Lung microvascular endothelial cell (primary cell): ENCODE results near the gene HELZ. TPM values are rescaled to one million over a fixed set of nuclear protein-coding genes. Genes with fewer than 3 reads are reported as not detected.
"Not testable (repeated sequence)": the region's sequence is repeated elsewhere in the genome, so short reads cannot be mapped to it uniquely, and the experiment has no call there.

ENCODE experiments used
- DNase-seq, 2 donors: peaks; one replicate each; pipeline versions ENCODE4 v3.0.0 to v3.0.0-alpha.2; 2010; ENCODE audit warnings: low read depth in 2 of 2
- total RNA-seq: library from RNA; depleted of rRNA; stranded (reverse); fragments of >200 nt; gene quantifications from 2 replicates; pipeline ENCODE4 v1.2.1, GENCODE V29; 2014

HELZ gene
- 17.7 and 32.1 TPM in 2 replicates for total RNA-seq

GRCh38 chr17:67245073-67245693, at the start of gene HELZ:
TSS of gene HELZ (minus strand) at chr17:67245196. CDS start at chr17:67218804, 26,392 bp downstream.
- DNase-seq, result peak; percentile 86 to 87

- peak; percentile 63 to 73 for DNase-seq
Measured at GRCh38 chr17:67293251-67294203, 48.5 kb upstream of the HELZ start.

GRCh38 chr17:67290711-67291291, 45.8 kb upstream of the HELZ start:
- DNase-seq, result no peak

GRCh38 chr17:67290244-67290643, 45.2 kb upstream of the HELZ start:
- DNase-seq, result no peak

GRCh38 chr17:67289181-67289876, 44.3 kb upstream of the HELZ start:
- DNase-seq, result peak; percentile 85 to 88

GRCh38 chr17:67286826-67287225, 41.8 kb upstream of the HELZ start:
- not testable (repeated sequence) for DNase-seq

- no peak for DNase-seq
Measured at GRCh38 chr17:67285360-67285759, 40.4 kb upstream of the HELZ start.

GRCh38 chr17:67283731-67284516, 38.9 kb upstream of the HELZ start:
- no peak for DNase-seq

GRCh38 chr17:67281743-67282142, 36.7 kb upstream of the HELZ start:
- DNase-seq, result no peak

GRCh38 chr17:67281053-67281452, 36.1 kb upstream of the HELZ start:
- DNase-seq, result no peak

GRCh38 chr17:67280279-67280678, 35.3 kb upstream of the HELZ start:
- DNase-seq, result peak in 1 of 2 donors; percentile 74

- DNase-seq, result no peak
Measured at GRCh38 chr17:67279115-67279514, 34.1 kb upstream of the HELZ start.

- DNase-seq, result no peak
Measured at GRCh38 chr17:67278363-67278762, 33.4 kb upstream of the HELZ start.

GRCh38 chr17:67276075-67276474, 31.1 kb upstream of the HELZ start:
- peak; percentile 33 to 71 for DNase-seq

GRCh38 chr17:67274466-67274865, 29.5 kb upstream of the HELZ start:
- no peak for DNase-seq

- DNase-seq, result no peak
Measured at GRCh38 chr17:67273900-67274299, 28.9 kb upstream of the HELZ start.

GRCh38 chr17:67272312-67273047, 27.5 kb upstream of the HELZ start:
- peak in 1 of 2 donors; percentile 17 for DNase-seq

GRCh38 chr17:67271187-67271586, 26.2 kb upstream of the HELZ start:
- not testable (repeated sequence) for DNase-seq

- DNase-seq, result no peak
Measured at GRCh38 chr17:67270416-67270815, 25.4 kb upstream of the HELZ start.

GRCh38 chr17:67266496-67266895, 21.5 kb upstream of the HELZ start:
- DNase-seq, result no peak
